Activated CD4-positive, alpha-beta T cell treated with anti-CD3 and anti-CD28 coated beads, Interleukin-2, amount 50 U/mL, for 1 hour (primary cell): ENCODE results near the gene CACNG4.

Experiments used
- DNase-seq: peaks from one replicate; pipeline ENCODE4 v3.0.0-alpha.2; 2020

Gene CACNG4

GRCh38 chr17:66988069-66988798, 23.7 kb downstream of the CACNG4 start:
- DNase-seq: no peak

- DNase-seq: no peak
These were observed 24.6 kb downstream of the CACNG4 start for GRCh38 chr17:66989076-66989475.

GRCh38 chr17:66989579-66989978, 25.1 kb downstream of the CACNG4 start:
- DNase-seq: no peak

GRCh38 chr17:66990047-66990446, 25.5 kb downstream of the CACNG4 start:
- no peak for DNase-seq

GRCh38 chr17:66992911-66993442, 28.5 kb downstream of the CACNG4 start:
- no peak for DNase-seq

GRCh38 chr17:66994361-66994760, 29.9 kb downstream of the CACNG4 start:
- DNase-seq: no peak

- DNase-seq: no peak
These were observed 30.5 kb downstream of the CACNG4 start for GRCh38 chr17:66994930-66995535.

GRCh38 chr17:66995944-66996343, 31.4 kb downstream of the CACNG4 start:
- DNase-seq: no peak

GRCh38 chr17:66996926-66997325, 32.4 kb downstream of the CACNG4 start:
- DNase-seq: no peak

- DNase-seq: no peak
These were observed 38.7 kb downstream of the CACNG4 start for GRCh38 chr17:67003231-67003630.

- no peak for DNase-seq
These were observed 39.7 kb downstream of the CACNG4 start for GRCh38 chr17:67004181-67004580.

- DNase-seq: no peak
These were observed 42.8 kb downstream of the CACNG4 start for GRCh38 chr17:67007266-67007665.

- no peak for DNase-seq
These were observed 43.6 kb downstream of the CACNG4 start for GRCh38 chr17:67008101-67008500.

GRCh38 chr17:67011527-67012175, 47.1 kb downstream of the CACNG4 start:
- DNase-seq: no peak

GRCh38 chr17:67013891-67014290, 49.4 kb downstream of the CACNG4 start:
- no peak for DNase-seq

- no peak for DNase-seq
These were observed 50.5 kb downstream of the CACNG4 start for GRCh38 chr17:67015001-67015400.

GRCh38 chr17:67016039-67016762, 51.7 kb downstream of the CACNG4 start:
- DNase-seq: no peak

GRCh38 chr17:67017910-67018309, 53.4 kb downstream of the CACNG4 start:
- DNase-seq: no peak

GRCh38 chr17:67018471-67019434, 54.2 kb downstream of the CACNG4 start:
- no peak for DNase-seq

- DNase-seq: no peak
These were observed 55.3 kb downstream of the CACNG4 start for GRCh38 chr17:67019809-67020208.

- no peak for DNase-seq
These were observed 55.8 kb downstream of the CACNG4 start for GRCh38 chr17:67020293-67020766.

GRCh38 chr17:67021196-67021595, 56.7 kb downstream of the CACNG4 start:
- DNase-seq: no peak
